Dermis blood vessel endothelial cell (primary cell): ENCODE data around the gene ST6GAL1. TPM values are rescaled to one million over a fixed set of nuclear protein-coding genes. Genes with fewer than 3 reads are reported as not detected.
A peak's percentile ranks its signal among the peaks of the same experiment; 100 is the strongest.
"Not testable (repeated sequence)": the region's sequence is repeated elsewhere in the genome, so short reads cannot be mapped to it uniquely, and the experiment has no call there.

Experiments
- DNase-seq: peaks from one replicate; pipeline ENCODE4 v3.0.0; 2010
- total RNA-seq: library from RNA; depleted of rRNA; stranded (reverse); fragments of >200 nt; gene quantifications from 2 replicates; pipeline ENCODE4 v1.2.3, GENCODE V29; 2014

The ST6GAL1 gene
- 104 and 126 TPM in 2 replicates for total RNA-seq

GRCh38 chr3:186930143-186930640, at the start of gene ST6GAL1:
ST6GAL1 (plus strand) TSS chr3:186930526; CDS start chr3:187042704, 112,178 bp downstream.
- DNase-seq: peak; percentile 92

- DNase-seq: no peak
Observed at GRCh38 chr3:186882150-186882524, 48.2 kb upstream of the ST6GAL1 start.

- DNase-seq: peak; percentile 82
Observed at GRCh38 chr3:186882881-186883685, 47.2 kb upstream of the ST6GAL1 start.

GRCh38 chr3:186883686-186884058, 46.7 kb upstream of the ST6GAL1 start:
- DNase-seq: no peak

- not testable (repeated sequence) for DNase-seq
Observed at GRCh38 chr3:186884868-186885267, 45.5 kb upstream of the ST6GAL1 start.

GRCh38 chr3:186886202-186886981, 43.9 kb upstream of the ST6GAL1 start:
- DNase-seq: no peak

- DNase-seq: not testable (repeated sequence)
Observed at GRCh38 chr3:186887507-186887938, 42.8 kb upstream of the ST6GAL1 start.

GRCh38 chr3:186888569-186888968, 41.8 kb upstream of the ST6GAL1 start:
- peak; percentile 32 for DNase-seq

- not testable (repeated sequence) for DNase-seq
Observed at GRCh38 chr3:186889698-186890097, 40.6 kb upstream of the ST6GAL1 start.

- DNase-seq: no peak
Observed at GRCh38 chr3:186890911-186891310, 39.4 kb upstream of the ST6GAL1 start.

- not testable (repeated sequence) for DNase-seq
Observed at GRCh38 chr3:186893071-186893470, 37.3 kb upstream of the ST6GAL1 start.

- DNase-seq: no peak
Observed at GRCh38 chr3:186895406-186895805, 34.9 kb upstream of the ST6GAL1 start.

- no peak for DNase-seq
Observed at GRCh38 chr3:186896006-186896405, 34.3 kb upstream of the ST6GAL1 start.

- no peak for DNase-seq
Observed at GRCh38 chr3:186896875-186897274, 33.5 kb upstream of the ST6GAL1 start.

- peak; percentile 45 for DNase-seq
Observed at GRCh38 chr3:186901135-186901734, 29.1 kb upstream of the ST6GAL1 start.

- DNase-seq: no peak
Observed at GRCh38 chr3:186902154-186902553, 28.2 kb upstream of the ST6GAL1 start.

GRCh38 chr3:186902713-186903112, 27.6 kb upstream of the ST6GAL1 start:
- DNase-seq: no peak

GRCh38 chr3:186903676-186904075, 26.6 kb upstream of the ST6GAL1 start:
- not testable (repeated sequence) for DNase-seq

GRCh38 chr3:186907075-186907474, 23.3 kb upstream of the ST6GAL1 start:
- DNase-seq: not testable (repeated sequence)

GRCh38 chr3:186909078-186909853, 21.1 kb upstream of the ST6GAL1 start:
- no peak for DNase-seq

GRCh38 chr3:186915806-186916796, 14.2 kb upstream of the ST6GAL1 start:
- DNase-seq: no peak
